Measurements from ENCODE around the gene LAS1L.
"Not testable (repeated sequence)": the region's sequence is repeated elsewhere in the genome, so short reads cannot be mapped to it uniquely, and the experiment has no call there.

LAS1L gene

DNA sequence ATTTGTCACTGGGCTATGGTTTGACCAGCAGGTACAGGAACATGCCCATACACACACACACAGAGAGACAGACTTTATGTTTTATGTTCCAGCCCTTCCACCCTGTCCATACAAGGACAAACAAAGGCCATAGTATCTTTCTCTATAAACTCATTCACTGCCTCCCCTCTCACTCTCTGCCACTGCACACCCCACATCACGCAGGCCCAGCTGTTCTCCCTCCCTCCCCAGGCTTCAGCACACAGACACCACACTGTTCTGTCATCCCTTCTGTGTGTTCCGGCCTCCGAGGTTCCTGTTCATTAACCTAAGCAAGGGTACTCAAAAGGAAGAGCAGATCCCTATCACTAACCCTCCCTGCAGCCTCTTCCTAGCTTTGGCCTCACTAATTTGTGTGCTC lies 17.8 kb downstream of the LAS1L start:
- DNase-seq, result no peak

GRCh38 chrX:65513610-65514009 lies 21.0 kb downstream of the LAS1L start:
- no peak for DNase-seq

DNA sequence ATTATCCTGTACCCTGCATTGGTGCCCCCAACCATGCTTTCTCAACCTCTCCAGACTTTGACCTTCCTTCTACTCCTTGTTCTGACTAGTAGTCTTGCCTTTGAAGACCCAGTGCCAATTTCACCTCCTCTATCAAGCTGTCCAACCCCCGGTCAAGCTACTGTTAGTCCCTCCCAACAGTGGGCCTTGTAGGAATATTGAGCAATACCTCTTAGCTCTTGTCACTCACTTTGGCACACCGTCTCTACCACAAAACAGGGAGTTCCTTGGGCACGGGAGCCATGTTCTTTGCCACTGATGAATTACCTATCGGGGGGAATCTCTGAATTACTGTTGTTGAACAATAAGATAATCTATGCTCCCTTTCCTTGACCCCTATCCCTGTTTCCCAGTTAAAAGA lies 25.2 kb downstream of the LAS1L start:
- DNase-seq, result no peak

GRCh38 chrX:65508851-65509250 lies 25.7 kb downstream of the LAS1L start:
- DNase-seq, result no peak

GRCh38 chrX:65502618-65503017 lies 32.0 kb downstream of the LAS1L start:
- DNase-seq, result no peak

- DNase-seq, result no peak
These were observed 41.2 kb downstream of the LAS1L start for GRCh38 chrX:65493431-65493830.

DNA sequence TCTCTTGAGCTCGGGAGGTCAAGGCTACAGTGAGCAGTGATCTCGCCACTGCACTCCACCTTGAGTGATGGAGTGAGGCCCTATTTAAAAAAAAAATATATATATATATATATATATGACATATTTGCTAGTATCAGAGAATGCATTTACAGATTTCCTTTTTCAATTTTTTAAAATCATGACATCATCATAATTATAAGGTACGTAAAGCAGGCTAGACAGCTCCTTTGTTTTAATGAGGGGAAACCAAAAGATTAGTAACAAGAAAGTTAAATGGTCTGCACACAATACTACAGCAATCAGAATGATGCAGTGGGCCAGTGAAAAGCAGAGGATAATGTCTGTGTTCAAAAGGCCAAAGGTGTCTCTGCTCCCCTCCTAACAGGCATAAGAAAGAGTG lies 43.0 kb downstream of the LAS1L start:
- no peak for DNase-seq

- no peak for DNase-seq
These were observed 46.1 kb downstream of the LAS1L start for GRCh38 chrX:65488495-65488894.

- DNase-seq, result no peak
These were observed 53.6 kb downstream of the LAS1L start for GRCh38 chrX:65480960-65481359.

GRCh38 chrX:65479102-65479501 lies 55.5 kb downstream of the LAS1L start:
- DNase-seq, result not testable (repeated sequence)

GRCh38 chrX:65476564-65476963 lies 58.0 kb downstream of the LAS1L start:
- DNase-seq, result no peak

GRCh38 chrX:65463550-65463949 lies 71.0 kb downstream of the LAS1L start:
- DNase-seq, result no peak
